Endothelial cell (in vitro differentiated cells): Measurements from ENCODE around the gene NDUFB1. TPM values are rescaled to one million over a fixed set of nuclear protein-coding genes. Genes with fewer than 3 reads are reported as not detected.

Experiments used
- DNase-seq: peaks from one replicate; pipeline ENCODE4 v3.0.0; 2021; ENCODE audit warnings: low spot score
- H3K27ac Mint-ChIP-seq: one replicate; pipeline ENCODE4 v1.8.0; 2021; ENCODE audit warnings: mixed read lengths, inconsistent platforms; ENCODE audit not compliant: unreplicated experiment
- H3K27me3 Mint-ChIP-seq: one replicate; pipeline ENCODE4 v1.8.0; 2021; ENCODE audit warnings: mild to moderate bottlenecking, moderate library complexity, mixed read lengths, inconsistent platforms; ENCODE audit not compliant: unreplicated experiment
- H3K36me3 Mint-ChIP-seq: one replicate; pipeline ENCODE4 v1.8.0; 2021; ENCODE audit warnings: mild to moderate bottlenecking, low read depth, mixed read lengths, inconsistent platforms; ENCODE audit not compliant: unreplicated experiment
- H3K4me1 Mint-ChIP-seq: one replicate; pipeline ENCODE4 v1.8.0; 2021; ENCODE audit warnings: mild to moderate bottlenecking, mixed read lengths, inconsistent platforms; ENCODE audit not compliant: unreplicated experiment
- H3K4me3 Mint-ChIP-seq: one replicate; pipeline ENCODE4 v1.8.0; 2021; ENCODE audit warnings: mild to moderate bottlenecking, mixed read lengths, inconsistent platforms; ENCODE audit not compliant: unreplicated experiment
- H3K9me3 Mint-ChIP-seq: one replicate; pipeline ENCODE4 v1.8.0; 2021; ENCODE audit warnings: mixed read lengths, inconsistent platforms; ENCODE audit not compliant: unreplicated experiment
- total RNA-seq: library from RNA; stranded (reverse); fragmentation: NEBNext Ultra II Directional; extraction: Animal tissue kit (Norgen Biotek cat#: 25700); gene quantifications from one replicate; pipeline ENCODE4 v1.2.1, GENCODE V29; 2021; ENCODE audit not compliant: unreplicated experiment
- TF ChIP-seq, protein P1 (sequence below): fragments of 200-600 bp; sonication (generic); IDR thresholded peaks from one replicate; pipeline ENCODE4 v1.5.0; 2021; ENCODE audit warnings: antibody characterized with exemption; ENCODE audit not compliant: unreplicated experiment

NDUFB1 gene
- total RNA-seq, 1 donor from 2014 or later, result 117 TPM

DNA sequence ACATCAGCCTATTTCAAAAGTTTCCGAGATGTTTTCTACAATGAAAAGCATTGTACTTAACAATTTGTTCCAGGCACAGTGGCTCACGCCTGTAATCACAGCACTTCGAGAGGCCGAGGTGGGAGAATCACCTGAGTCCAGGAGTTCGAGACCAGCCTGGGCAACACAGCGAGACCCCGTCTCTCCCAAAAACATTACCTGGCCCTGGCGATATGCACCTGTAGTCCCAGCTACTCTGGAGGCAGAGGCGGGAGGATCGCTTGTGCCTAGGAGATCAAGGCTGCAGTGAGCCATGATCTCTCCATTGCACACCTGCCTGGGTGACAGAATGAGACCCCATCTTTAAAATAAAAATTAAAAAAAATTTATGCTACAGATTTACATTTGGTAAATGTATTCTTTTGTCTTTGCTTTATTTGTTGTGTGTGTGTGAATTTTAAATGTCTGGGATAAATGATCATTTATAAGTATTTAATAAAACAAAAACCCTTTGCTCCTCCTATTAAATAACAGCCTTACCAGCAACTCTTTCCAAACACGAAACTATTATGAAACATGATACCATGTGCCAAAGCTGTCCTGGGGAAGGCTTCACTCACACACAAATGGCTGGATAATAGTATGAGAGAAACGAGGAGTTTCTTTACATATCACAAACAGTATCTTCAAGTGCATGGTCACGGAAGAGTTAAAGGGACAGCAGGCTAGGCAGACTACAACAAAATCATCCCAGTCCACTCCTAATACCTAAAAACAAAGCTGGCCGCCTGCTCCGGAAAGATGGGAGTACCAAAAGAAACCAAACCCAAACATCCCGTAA lies 16.2 kb downstream of the NDUFB1 start:
- Mint-ChIP-seq H3K27ac (peak overlapping the region; percentile 93), H3K4me1 (peaks cover 33% of the 10 kb centered on the region), H3K36me3 (no peaks in the 10 kb centered on the region), H3K27me3 (peaks cover 7% of the 10 kb centered on the region), H3K9me3 (no peaks in the 10 kb centered on the region), H3K4me3 (peak overlapping the region; percentile 97)
- DNase-seq, result no peak
- TF ChIP-seq, protein P1, sequence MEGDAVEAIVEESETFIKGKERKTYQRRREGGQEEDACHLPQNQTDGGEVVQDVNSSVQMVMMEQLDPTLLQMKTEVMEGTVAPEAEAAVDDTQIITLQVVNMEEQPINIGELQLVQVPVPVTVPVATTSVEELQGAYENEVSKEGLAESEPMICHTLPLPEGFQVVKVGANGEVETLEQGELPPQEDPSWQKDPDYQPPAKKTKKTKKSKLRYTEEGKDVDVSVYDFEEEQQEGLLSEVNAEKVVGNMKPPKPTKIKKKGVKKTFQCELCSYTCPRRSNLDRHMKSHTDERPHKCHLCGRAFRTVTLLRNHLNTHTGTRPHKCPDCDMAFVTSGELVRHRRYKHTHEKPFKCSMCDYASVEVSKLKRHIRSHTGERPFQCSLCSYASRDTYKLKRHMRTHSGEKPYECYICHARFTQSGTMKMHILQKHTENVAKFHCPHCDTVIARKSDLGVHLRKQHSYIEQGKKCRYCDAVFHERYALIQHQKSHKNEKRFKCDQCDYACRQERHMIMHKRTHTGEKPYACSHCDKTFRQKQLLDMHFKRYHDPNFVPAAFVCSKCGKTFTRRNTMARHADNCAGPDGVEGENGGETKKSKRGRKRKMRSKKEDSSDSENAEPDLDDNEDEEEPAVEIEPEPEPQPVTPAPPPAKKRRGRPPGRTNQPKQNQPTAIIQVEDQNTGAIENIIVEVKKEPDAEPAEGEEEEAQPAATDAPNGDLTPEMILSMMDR, result no peak

DNA sequence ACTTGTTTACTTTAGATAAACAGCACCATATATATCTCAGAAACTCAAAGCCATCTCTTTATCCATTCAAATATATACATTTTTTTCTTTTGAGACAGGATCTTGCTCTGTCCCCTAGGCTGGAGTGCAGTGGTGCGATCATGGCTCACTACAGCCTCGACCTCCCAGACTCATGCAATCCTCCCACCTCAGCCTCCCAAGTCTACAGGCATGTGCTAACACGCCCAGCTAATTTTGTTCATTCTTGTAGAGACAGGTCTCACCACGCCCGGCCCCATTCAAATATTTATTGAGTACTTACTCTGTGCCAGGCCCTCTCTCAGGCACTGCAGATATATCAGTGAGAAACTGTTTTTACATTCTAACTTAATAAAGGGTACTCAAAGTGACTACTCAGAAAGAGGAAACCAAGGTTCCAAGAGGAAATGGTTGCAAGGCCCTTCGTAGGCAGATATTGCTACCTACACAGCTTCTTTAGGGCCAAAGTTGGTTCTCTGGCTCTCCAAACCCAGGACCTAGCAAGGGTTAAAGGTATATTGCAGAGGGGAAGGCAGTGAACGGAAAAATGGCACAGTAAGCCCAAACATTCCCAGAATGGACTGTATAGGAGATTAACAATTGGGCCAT lies 18.0 kb downstream of the NDUFB1 start:
- H3K36me3 Mint-ChIP-seq, result no peaks in the 10 kb centered on the region
- TF ChIP-seq, protein P1, result no peak
- DNase-seq, result no peak
- peaks cover 34% of the 10 kb centered on the region for H3K4me1 Mint-ChIP-seq
- no peaks in the 10 kb centered on the region for H3K9me3 Mint-ChIP-seq
- peaks cover 7% of the 10 kb centered on the region for H3K27me3 Mint-ChIP-seq
- H3K27ac Mint-ChIP-seq, result no peak overlapping the region
- no peak overlapping the region for H3K4me3 Mint-ChIP-seq

DNA sequence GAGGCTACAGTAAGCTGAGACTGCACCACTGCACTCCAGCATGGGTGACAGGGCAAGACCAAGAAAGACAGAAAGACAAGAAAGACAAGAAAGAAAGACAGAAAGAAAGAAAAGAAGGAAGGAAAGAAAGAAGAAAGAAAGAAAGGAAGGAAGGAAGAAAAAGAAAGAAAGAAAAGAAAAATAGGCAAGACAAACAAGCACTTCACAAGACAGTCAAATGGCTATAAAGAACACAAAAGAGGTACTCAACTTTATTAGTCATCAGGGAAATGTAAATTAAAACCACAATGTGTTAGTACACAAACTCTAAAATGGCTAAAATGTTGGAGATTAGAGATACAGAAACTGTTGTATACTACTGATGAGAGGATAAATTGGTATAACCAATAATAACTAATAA lies 21.7 kb downstream of the NDUFB1 start:
- peaks cover 22% of the 10 kb centered on the region for H3K4me1 Mint-ChIP-seq
- H3K36me3 Mint-ChIP-seq, result peaks cover 3% of the 10 kb centered on the region
- TF ChIP-seq, protein P1, result no peak
- no peak overlapping the region for H3K4me3 Mint-ChIP-seq
- no peak overlapping the region for H3K27ac Mint-ChIP-seq
- no peaks in the 10 kb centered on the region for H3K9me3 Mint-ChIP-seq
- no peak for DNase-seq
- H3K27me3 Mint-ChIP-seq, result peaks cover 3% of the 10 kb centered on the region

DNA sequence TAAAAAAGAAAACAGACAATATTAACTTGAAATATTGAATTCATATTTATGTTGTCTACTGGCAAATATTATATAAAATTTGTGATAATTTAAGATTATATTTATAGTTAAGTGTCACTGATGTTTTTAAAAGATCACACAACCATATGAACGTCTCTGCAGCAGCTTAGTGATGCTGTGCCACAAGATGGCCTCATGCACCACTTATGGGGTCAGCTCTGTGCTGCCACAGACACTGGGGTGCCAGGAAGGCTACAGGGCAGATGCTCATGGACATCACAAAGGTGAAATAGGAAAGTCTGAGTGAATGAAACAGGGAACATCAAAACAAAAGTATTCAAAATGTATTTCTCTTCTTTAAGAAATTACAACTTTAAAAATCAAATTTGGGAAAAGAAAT lies 28.2 kb downstream of the NDUFB1 start:
- H3K4me1 Mint-ChIP-seq, result no peaks in the 10 kb centered on the region
- H3K4me3 Mint-ChIP-seq, result no peak overlapping the region
- no peak overlapping the region for H3K27ac Mint-ChIP-seq
- H3K36me3 Mint-ChIP-seq, result peaks cover 17% of the 10 kb centered on the region
- H3K27me3 Mint-ChIP-seq, result peaks cover 1% of the 10 kb centered on the region
- no peak for DNase-seq
- no peaks in the 10 kb centered on the region for H3K9me3 Mint-ChIP-seq
- TF ChIP-seq, protein P1, result no peak

DNA sequence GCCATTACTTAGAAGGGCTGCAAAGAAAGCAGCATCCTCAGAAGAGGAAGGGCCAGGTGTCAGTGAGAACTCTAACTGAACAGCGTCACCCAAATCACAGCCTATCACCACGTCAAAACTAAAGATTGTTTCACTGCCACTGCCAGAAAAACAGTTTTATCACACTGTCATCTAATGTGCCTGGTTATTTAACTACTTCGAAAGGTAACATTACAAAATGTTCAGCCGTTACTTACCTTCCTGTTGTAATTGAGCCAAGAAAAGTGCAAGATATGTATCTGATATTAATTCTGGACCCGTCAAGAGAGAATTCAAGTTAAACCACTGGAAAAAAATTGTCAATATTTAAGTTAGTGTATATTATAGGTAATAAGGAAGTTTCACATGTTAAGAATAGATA lies 33.0 kb downstream of the NDUFB1 start:
- Mint-ChIP-seq H3K27ac (peak overlapping the region; percentile 51), H3K4me1 (no peaks in the 10 kb centered on the region), H3K4me3 (peak overlapping the region; percentile 63), H3K36me3 (peaks cover 26% of the 10 kb centered on the region), H3K27me3 (peaks cover 1% of the 10 kb centered on the region), H3K9me3 (no peaks in the 10 kb centered on the region)
- TF ChIP-seq, protein P1, result no peak
- no peak for DNase-seq
